Naive B cell (primary cell): ENCODE data around the gene PLA2G6. TPM values are rescaled to one million over a fixed set of nuclear protein-coding genes. Genes with fewer than 3 reads are reported as not detected.
A peak's percentile ranks its signal among the peaks of the same experiment; 100 is the strongest.
"Not testable (repeated sequence)": the region's sequence is repeated elsewhere in the genome, so short reads cannot be mapped to it uniquely, and the experiment has no call there.

ENCODE experiments used
- ATAC-seq, 2 donors: fragments of 150-1000 bp; cut with Tn5 transposase; 2 replicates each; pipeline ENCODE4 v1.10.0; 2021; ENCODE audit warnings: low read depth in 2 of 2, mild to moderate bottlenecking in 2 of 2, moderate library complexity in 2 of 2
- DNase-seq: peaks from one replicate; pipeline ENCODE4 v3.0.0; 2022
- H3K27ac Mint-ChIP-seq, 6 donors: one replicate each; pipeline ENCODE4 v1.8.0; 2020 to 2022; ENCODE audit warnings: mild to moderate bottlenecking in 6 of 6, mixed read lengths in 6 of 6, moderate library complexity in 5 of 6, inconsistent platforms in 2 of 6
- H3K27me3 Mint-ChIP-seq, 3 donors: one replicate each; pipeline ENCODE4 v1.8.0; 2021 to 2022; ENCODE audit warnings: mixed read lengths in 3 of 3, mild to moderate bottlenecking in 1 of 3
- H3K36me3 Mint-ChIP-seq, 2 donors: one replicate each; pipeline ENCODE4 v1.8.0; 2020 to 2022; ENCODE audit warnings: mixed read lengths in 2 of 2, inconsistent platforms in 1 of 2, mild to moderate bottlenecking in 1 of 2
- H3K4me1 Mint-ChIP-seq, 3 donors: one replicate each; pipeline ENCODE4 v1.8.0; 2020 to 2022; ENCODE audit warnings: mixed read lengths in 3 of 3, inconsistent platforms in 1 of 3, mild to moderate bottlenecking in 1 of 3, moderate library complexity in 1 of 3
- H3K4me3 Mint-ChIP-seq, 8 donors: one replicate each; pipeline ENCODE4 v1.8.0; 2020 to 2022; ENCODE audit warnings: mild to moderate bottlenecking in 8 of 8, mixed read lengths in 8 of 8, moderate library complexity in 8 of 8, inconsistent platforms in 2 of 8
- H3K9me3 Mint-ChIP-seq, 7 donors: one replicate each; pipeline ENCODE4 v1.8.0; 2020 to 2022; ENCODE audit warnings: mixed read lengths in 7 of 7, mild to moderate bottlenecking in 5 of 7, inconsistent platforms in 2 of 7, moderate library complexity in 1 of 7
- polyA plus RNA-seq, 6 donors: library from polyadenylated mRNA; unstranded; fragments of 300-500 nt; fragmentation: Illumina TruSeq; gene quantifications; one replicate each; pipeline ENCODE4 v1.2.3, GENCODE V29; 2021; ENCODE audit warnings: low read depth in 6 of 6

PLA2G6 gene
- polyA plus RNA-seq, 6 donors from 2014 or later: 2.7 to 7.6 (median 3.9) TPM; not detected in 1

DNA sequence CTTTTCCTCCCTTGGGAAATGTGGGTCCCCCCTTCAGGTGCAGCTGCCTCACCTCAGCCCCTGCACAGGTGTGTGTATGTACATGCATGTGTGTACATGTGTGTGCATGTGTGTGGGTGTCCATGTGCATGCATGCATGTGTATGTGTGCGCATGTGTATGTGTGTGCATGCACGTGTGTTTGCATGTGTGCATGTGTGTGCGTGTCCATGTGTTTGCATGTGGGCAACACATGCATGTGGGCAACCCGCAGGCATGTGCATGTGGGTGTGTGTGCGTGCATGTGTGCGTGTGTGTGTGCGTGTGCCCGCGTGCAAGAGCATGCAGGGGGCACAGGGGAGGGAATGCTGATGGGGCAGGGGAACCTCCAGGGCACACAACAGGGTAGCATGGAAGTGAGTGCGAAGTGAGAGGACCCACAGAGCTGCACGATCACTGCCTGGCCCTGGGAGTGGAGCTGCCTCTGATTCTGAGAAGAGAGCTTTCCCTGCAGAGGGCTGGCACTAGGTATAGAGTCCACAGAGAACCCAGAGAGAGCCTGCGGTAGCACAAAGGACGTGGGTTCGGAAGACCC lies 56.5 kb downstream of the PLA2G6 start:
- no peak for ATAC-seq
- H3K4me3 Mint-ChIP-seq: peak overlapping the region in 1 of 8 donors; percentile 66
- no peak for DNase-seq
- peaks cover 0 to 12% of the 10 kb centered on the region in 2 donors for H3K36me3 Mint-ChIP-seq
- H3K4me1 Mint-ChIP-seq: no peaks in the 10 kb centered on the region
- H3K9me3 Mint-ChIP-seq: no peaks in the 10 kb centered on the region
- peak overlapping the region in 1 of 6 donors; percentile 33 for H3K27ac Mint-ChIP-seq
- H3K27me3 Mint-ChIP-seq: no peaks in the 10 kb centered on the region

DNA sequence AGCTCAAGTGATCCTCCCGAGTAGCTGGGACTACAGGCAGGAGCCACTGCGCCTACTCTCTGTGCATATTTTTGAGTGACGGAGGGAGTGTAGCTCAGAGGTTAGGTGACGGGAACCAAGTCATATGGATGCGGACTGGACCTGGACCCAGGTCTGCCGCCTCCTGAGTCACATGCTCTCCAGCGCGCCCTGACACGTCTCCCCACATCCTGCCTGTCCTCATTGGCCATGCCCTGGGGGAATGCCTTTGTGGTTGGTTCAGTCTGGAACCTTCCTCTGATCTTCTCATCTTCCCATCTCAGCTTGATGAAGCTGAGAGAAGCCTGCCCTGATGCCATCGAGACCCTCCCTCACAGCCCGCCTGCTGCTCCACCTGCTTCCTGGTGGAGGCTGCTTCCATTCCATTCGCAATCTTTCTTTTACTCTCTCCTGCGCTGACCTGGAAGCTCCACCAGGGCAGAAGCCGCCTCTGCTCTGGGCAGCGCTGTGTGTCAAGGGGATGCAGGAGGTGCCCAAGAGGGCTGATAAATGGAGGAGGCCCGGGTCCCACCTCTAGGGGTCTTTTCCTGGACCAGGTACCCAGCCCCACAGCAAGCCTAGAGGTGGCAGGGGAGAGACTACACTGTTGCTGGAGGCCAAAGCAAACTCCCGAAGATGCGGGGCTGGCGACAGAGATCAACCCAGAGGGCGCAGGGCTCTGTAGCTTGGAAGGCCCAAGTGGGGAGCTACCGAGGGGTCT lies 57.2 kb downstream of the PLA2G6 start:
- DNase-seq: no peak
- H3K9me3 Mint-ChIP-seq: no peaks in the 10 kb centered on the region
- no peaks in the 10 kb centered on the region for H3K4me1 Mint-ChIP-seq
- peaks cover 0 to 12% of the 10 kb centered on the region in 2 donors for H3K36me3 Mint-ChIP-seq
- no peak overlapping the region for H3K27ac Mint-ChIP-seq
- no peak for ATAC-seq
- no peak overlapping the region for H3K4me3 Mint-ChIP-seq
- H3K27me3 Mint-ChIP-seq: no peaks in the 10 kb centered on the region

DNA sequence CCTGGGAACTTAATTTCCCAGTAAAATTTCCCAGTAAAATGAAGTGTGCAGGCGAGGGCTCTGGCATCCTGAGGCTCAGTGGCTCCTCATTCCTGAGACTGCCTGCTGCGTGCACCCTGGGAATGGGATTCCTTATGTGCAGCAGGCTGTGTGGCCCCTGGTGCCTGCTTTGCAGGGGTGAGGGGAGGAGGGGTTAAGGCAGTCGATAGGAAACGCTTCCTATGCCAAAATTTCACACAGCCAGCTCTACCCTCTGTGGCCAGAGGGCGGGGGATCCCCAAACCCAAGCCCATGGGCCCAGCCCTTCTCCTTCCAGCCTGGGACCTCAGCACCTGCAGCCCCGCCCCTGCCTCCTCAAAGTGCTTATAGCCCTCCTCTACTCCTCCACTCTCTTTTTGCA lies 59.0 kb downstream of the PLA2G6 start:
- Mint-ChIP-seq H3K27me3 (no peaks in the 10 kb centered on the region), H3K9me3 (no peaks in the 10 kb centered on the region), H3K4me3 (no peak overlapping the region), H3K27ac (no peak overlapping the region), H3K36me3 (peaks cover 0 to 12% of the 10 kb centered on the region in 2 donors), H3K4me1 (no peaks in the 10 kb centered on the region)
- ATAC-seq (no peak), DNase-seq (no peak)

DNA sequence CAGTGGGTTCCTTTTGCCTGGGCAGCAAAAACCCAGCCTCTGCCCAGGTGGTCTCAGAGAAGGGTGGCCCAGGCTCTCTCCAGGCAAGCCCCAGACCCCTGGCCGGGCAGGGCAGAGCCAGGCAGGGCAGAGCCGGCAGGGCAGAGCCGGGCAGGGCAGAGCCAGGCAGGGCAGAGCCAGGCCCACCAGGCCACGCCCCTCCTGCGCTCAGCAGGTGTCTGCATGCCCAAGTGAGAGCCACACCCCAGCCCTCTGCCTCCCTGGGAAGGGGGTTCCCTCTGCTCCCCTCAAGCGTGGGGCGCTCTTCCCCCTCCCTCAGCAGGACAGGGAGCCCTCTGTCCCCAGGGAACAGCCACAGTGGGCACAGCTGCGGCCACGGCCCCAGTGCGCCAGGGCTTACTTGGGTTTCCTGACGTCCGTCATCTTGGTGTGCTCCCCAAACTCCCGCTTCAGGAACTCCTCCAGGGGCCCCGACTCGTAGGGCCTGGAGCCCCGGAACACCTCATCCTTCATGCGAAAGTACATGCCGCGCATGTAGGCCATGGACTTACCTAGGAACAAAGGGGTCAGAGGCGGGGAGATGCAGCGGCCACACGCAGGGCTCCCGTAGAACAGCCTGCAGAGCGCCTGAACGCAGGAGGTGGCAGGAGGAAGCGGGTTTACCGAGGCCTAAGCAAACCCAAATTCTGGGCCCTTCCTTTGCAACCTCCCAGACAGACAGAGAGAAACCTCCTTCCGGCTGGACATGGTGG lies 61.1 kb downstream of the PLA2G6 start:
- H3K36me3 Mint-ChIP-seq: no peaks in the 10 kb centered on the region
- H3K9me3 Mint-ChIP-seq: no peaks in the 10 kb centered on the region
- no peak for DNase-seq
- no peaks in the 10 kb centered on the region for H3K4me1 Mint-ChIP-seq
- H3K4me3 Mint-ChIP-seq: no peak overlapping the region
- H3K27me3 Mint-ChIP-seq: no peaks in the 10 kb centered on the region
- ATAC-seq: no peak
- peak overlapping the region in 1 of 6 donors; percentile 63 for H3K27ac Mint-ChIP-seq

DNA sequence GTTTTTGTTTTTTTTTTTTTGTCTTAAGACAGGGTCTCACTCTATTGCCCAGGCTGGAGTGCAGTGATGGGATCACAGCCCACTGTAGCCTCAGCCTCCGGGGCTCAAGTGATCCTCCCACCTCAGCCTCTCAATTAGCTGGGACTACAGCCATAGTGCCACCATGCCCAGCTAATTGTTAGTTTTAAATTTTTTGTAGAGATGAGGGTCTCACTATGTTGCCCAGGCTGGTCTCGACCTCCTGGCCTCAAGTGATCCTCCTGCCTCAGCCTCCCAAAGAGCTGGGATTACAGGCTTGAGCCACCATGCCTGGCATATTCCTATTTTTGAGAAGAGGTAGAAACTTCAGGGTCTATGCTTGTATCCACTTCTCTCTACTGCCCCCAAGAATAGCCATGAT lies 62.9 kb downstream of the PLA2G6 start:
- not testable (repeated sequence) for H3K4me3 Mint-ChIP-seq, H3K27ac Mint-ChIP-seq, H3K9me3 Mint-ChIP-seq, H3K4me1 Mint-ChIP-seq, H3K36me3 Mint-ChIP-seq, H3K27me3 Mint-ChIP-seq, ATAC-seq, DNase-seq

DNA sequence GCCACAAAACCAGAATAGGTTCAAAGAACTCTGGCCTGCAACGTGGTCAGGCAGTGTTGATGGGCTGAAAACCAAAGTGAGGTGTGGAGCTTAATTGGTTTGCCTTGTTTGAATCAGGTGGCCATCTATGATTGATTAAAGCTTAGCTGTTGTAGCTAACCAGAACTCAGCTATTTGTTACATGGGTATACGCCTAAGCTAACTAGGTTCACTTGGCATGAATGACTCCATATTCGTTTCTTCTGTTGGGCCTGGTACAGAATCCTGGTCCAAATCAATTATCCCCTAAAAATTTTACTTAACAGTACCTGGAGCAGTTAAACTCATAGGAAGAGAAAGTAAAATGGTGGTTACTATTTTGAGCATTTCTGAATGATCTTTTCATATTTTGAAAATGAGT lies 63.4 kb downstream of the PLA2G6 start:
- DNase-seq (no peak), ATAC-seq (no peak)
- Mint-ChIP-seq H3K27ac (no peak overlapping the region), H3K9me3 (no peaks in the 10 kb centered on the region), H3K36me3 (no peaks in the 10 kb centered on the region), H3K27me3 (no peaks in the 10 kb centered on the region), H3K4me3 (no peak overlapping the region), H3K4me1 (peaks cover 2 to 5% (median 4%) of the 10 kb centered on the region in 3 donors)

DNA sequence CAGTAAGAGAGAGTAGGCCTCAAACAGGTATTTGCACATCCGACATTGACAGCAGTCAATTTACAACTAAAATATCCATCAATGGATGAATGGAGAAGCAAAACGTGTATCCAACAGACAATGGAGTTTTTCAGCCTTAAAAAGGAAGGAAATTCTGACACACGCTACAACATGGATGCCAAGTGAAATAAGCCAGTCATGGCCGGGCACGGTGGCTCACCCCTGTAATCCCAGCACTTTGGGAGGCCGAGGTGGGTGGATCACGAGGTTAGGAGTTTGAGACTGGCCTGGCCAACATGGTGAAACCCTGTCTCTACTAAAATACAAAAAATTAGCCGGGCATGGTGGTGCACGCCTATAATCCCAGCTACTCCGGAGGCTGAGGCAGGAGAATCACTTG lies 64.1 kb downstream of the PLA2G6 start:
- ATAC-seq, H3K4me3 Mint-ChIP-seq, H3K9me3 Mint-ChIP-seq, DNase-seq, H3K36me3 Mint-ChIP-seq, H3K27ac Mint-ChIP-seq, H3K27me3 Mint-ChIP-seq: not testable (repeated sequence)
- H3K4me1 Mint-ChIP-seq: peaks cover 2 to 10% (median 4%) of the 10 kb centered on the region in 3 donors

DNA sequence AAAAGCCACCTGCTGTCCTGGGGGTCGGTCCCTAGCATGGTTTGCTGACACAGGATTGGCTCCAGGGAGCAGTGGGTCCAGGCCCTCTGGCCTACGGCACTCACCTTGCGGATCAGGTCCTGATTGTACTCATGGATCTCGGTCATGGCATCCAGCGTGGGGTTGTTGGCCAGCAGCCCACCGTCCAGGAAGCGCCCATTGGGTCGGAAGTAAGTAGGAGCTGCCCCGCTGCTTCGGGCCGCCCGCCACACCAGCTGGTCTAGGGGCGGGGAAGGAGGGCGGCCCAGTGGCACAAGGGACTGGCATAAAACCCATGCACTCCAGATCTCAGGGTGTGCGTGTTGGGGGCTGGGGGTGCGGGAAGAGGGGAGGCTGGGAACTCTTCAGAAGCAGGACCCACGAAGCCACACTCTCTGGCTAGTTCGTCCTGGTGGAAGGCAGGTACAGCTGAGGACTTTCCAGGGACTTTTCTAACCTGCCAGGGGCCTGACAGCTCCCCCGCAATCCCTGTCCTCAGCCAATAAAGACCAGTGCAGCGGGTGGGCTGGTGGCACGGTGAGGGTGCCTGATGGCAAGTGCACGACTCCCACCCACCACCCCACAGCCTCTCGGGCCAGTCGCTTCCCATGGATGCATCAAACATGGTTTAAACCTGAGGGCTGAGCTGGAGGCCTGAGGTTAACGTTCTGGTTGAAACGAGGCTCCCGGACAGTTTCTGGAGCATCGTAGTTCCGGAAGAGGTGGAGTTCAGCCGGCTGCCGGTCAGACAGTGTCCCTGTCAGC lies 66.0 kb downstream of the PLA2G6 start:
- Mint-ChIP-seq H3K4me1 (peaks cover 2 to 10% (median 4%) of the 10 kb centered on the region in 3 donors), H3K27ac (no peak overlapping the region), H3K27me3 (no peaks in the 10 kb centered on the region), H3K36me3 (peaks cover 0 to 7% of the 10 kb centered on the region in 2 donors), H3K4me3 (no peak overlapping the region), H3K9me3 (no peaks in the 10 kb centered on the region)
- DNase-seq: no peak
- no peak for ATAC-seq

DNA sequence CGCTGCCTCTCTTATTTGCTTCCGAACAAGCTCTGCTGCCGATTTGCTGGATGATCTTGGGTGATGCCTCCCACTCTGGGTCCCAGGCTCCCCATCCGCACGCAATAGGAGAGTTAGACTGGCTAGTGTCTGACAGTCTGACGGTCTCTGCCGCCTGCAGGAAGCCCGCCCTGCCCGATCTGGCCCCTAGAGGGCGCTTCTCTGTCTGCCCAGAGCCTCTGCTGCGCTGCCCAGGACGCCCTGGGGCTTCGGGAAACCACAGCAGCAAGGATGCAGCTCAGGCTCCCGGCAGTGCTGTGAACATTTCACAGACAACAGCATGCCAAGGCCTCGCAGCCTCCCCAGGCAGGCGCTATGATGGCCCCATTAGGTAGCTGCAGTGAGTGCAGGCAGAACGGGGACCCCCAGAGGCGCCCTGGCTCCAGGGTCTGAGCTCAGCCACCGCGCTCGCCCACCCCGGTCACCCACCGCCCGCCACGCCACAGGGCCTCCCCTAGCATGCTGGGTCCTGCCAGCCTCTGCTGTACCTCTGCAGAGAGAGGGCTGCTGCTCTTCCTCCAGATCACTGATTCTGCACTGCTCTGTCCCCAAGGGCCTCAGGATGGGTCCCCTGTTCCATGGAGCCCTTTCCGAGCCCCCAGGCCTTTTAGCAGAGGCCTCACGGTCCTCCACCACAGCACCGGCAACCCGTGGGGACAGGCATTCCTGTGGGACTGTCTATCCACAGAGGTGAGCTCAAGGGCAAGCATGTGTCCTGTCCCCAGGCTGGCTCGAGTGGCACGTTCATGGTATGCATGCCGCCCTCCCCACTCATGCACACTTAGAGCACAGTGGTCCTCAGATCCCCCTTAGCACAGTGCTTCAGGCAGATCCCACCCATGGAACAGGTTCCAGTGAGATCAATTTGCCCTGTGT lies 66.9 kb downstream of the PLA2G6 start:
- Mint-ChIP-seq H3K9me3 (no peaks in the 10 kb centered on the region), H3K4me1 (peaks cover 2 to 10% (median 6%) of the 10 kb centered on the region in 3 donors), H3K4me3 (peak overlapping the region in 1 of 8 donors; percentile 68), H3K27me3 (no peaks in the 10 kb centered on the region), H3K36me3 (peaks cover 0 to 7% of the 10 kb centered on the region in 2 donors), H3K27ac (peak overlapping the region in 2 of 6 donors; percentile 87 to 96)
- ATAC-seq: peak; percentile 75 to 83
- DNase-seq: peak; percentile 52

DNA sequence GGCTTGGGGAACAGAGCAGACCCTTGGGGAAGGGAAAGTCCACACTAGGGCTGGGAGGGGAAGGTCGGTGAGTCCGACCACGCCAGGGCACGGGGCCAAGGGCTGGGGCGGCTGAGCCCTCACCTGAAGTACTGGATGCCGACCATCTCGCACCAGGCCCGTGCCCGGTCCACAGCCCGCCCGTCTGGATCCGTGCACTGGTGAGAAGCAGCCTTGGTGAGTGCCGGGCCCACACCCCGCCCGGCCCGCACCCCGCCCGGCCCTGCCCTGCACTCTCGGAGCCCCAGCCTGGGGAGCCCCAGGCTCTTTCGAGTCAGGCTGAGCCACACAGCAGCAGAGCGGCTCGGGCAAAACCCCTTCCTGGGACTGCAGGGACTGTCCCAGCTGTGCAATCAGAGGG lies 69.2 kb downstream of the PLA2G6 start:
- H3K27ac Mint-ChIP-seq: no peak overlapping the region
- DNase-seq: no peak
- ATAC-seq: no peak
- H3K4me3 Mint-ChIP-seq: no peak overlapping the region
- H3K27me3 Mint-ChIP-seq: no peaks in the 10 kb centered on the region
- no peaks in the 10 kb centered on the region for H3K9me3 Mint-ChIP-seq
- peaks cover 0 to 7% of the 10 kb centered on the region in 2 donors for H3K36me3 Mint-ChIP-seq
- peaks cover 5 to 10% (median 7%) of the 10 kb centered on the region in 3 donors for H3K4me1 Mint-ChIP-seq

DNA sequence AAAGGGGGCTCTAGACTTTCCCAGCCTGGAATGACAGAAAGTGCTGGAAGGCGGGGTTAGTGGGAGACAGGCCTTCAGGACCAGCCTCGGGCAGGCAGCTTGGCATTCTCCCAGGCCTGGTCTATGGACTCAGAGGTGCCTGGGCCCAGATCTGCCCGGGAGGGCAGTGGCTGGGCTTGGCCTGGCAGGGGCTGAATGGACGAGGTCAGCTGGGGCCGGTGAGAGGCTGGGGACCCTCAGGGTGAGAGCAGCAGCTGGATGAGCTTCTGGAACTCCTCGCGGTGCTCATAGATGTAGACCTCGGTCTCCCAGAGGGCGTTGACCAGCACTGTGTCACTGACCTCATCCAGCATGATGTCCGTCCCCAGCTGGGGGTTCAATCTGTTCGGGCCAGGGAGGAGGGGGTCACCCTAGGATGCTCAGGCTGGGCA lies 69.7 kb downstream of the PLA2G6 start:
- Mint-ChIP-seq H3K9me3 (no peaks in the 10 kb centered on the region), H3K4me1 (peaks cover 5 to 10% (median 7%) of the 10 kb centered on the region in 3 donors), H3K4me3 (no peak overlapping the region), H3K27ac (no peak overlapping the region), H3K27me3 (no peaks in the 10 kb centered on the region), H3K36me3 (peaks cover 0 to 7% of the 10 kb centered on the region in 2 donors)
- DNase-seq (no peak), ATAC-seq (no peak)
